Cardiac muscle cell (in vitro differentiated cells and primary cell): ENCODE data around the gene EFNA5. TPM values are rescaled to one million over a fixed set of nuclear protein-coding genes. Genes with fewer than 3 reads are reported as not detected.

Source experiments
- DNase-seq, 2 donors: peaks; one replicate each; pipeline versions ENCODE4 v3.0.0 to v3.0.0-alpha.2; 2010 to 2017; ENCODE audit warnings: low read depth in 1 of 2, low spot score in 1 of 2
- H3K27ac ChIP-seq: fragments of 200-600 bp; sonication (generic); 2 replicates; pipeline ENCODE4 v1.5.1; 2016
- H3K27me3 ChIP-seq: fragments of 200-600 bp; sonication (generic); 2 replicates; pipeline ENCODE4 v1.6.0; 2016; ENCODE audit warnings: control low read depth
- H3K36me3 ChIP-seq: fragments of 200-600 bp; sonication (generic); 2 replicates; pipeline ENCODE4 v1.5.1; 2016; ENCODE audit warnings: control low read depth
- H3K4me1 ChIP-seq: fragments of 200-600 bp; sonication (generic); 2 replicates; pipeline ENCODE4 v1.8.1; 2017; ENCODE audit warnings: low read depth, mild to moderate bottlenecking, mixed run types
- H3K4me3 ChIP-seq: fragments of 200-600 bp; sonication (generic); 2 replicates; pipeline ENCODE4 v1.5.1; 2016; ENCODE audit warnings: mild to moderate bottlenecking
- H3K9me3 ChIP-seq: fragments of 200-600 bp; sonication (generic); 2 replicates; pipeline ENCODE4 v1.5.1; 2017; ENCODE audit warnings: low read depth, mild to moderate bottlenecking, control low read depth
- CTCF ChIP-seq: IDR thresholded peaks from 2 replicates; pipeline ENCODE4 v1.5.1; 2012; ENCODE audit warnings: low read depth, mild to moderate bottlenecking, low read length
- polyA plus RNA-seq: library from polyadenylated mRNA; unstranded; fragments of >200 nt; fragmentation: Nextera tagmentation; extraction: Ambion mirVana; gene quantifications from 2 replicates; pipeline ENCODE4 v1.2.1, GENCODE V29; 2016
- total RNA-seq: library from RNA; depleted of rRNA; stranded (reverse); fragments of >200 nt; gene quantifications from 2 replicates; pipeline ENCODE4 v1.2.3, GENCODE V29; 2016

EFNA5 gene
- total and polyA plus RNA-seq, 2 experiments from 2014 or later = 4.5 to 12.0 TPM

- Histone ChIP-seq H3K9me3 (no peaks in the 10 kb centered on the region), H3K4me3 (no peak overlapping the region), H3K27me3 (no peaks in the 10 kb centered on the region), H3K36me3 (no peaks in the 10 kb centered on the region), H3K27ac (peak overlapping the region; percentile 81), H3K4me1 (peaks cover 54% of the 10 kb centered on the region)
- no peak for TF ChIP-seq CTCF
- DNase-seq = peak in 1 of 2 donors; percentile 50
Observed at GRCh38 chr5:107468276-107468675, 202.5 kb downstream of the EFNA5 start.

GRCh38 chr5:107467137-107467932, 203.4 kb downstream of the EFNA5 start:
- peak in 1 of 2 donors; percentile 56 for DNase-seq
- H3K4me1 ChIP-seq = peaks cover 54% of the 10 kb centered on the region
- TF ChIP-seq CTCF = no peak

GRCh38 chr5:107466233-107466769, 204.4 kb downstream of the EFNA5 start:
- Histone ChIP-seq H3K9me3 (no peaks in the 10 kb centered on the region), H3K4me3 (no peak overlapping the region), H3K4me1 (peaks cover 54% of the 10 kb centered on the region), H3K27ac (peak overlapping the region; percentile 81), H3K36me3 (no peaks in the 10 kb centered on the region), H3K27me3 (no peaks in the 10 kb centered on the region)
- no peak for TF ChIP-seq CTCF
- peak; percentile 19 to 93 for DNase-seq

More at GRCh38 chr5:107467137-107467932, 203.4 kb downstream of the EFNA5 start:
- Histone ChIP-seq H3K4me3 (no peak overlapping the region), H3K36me3 (no peaks in the 10 kb centered on the region), H3K9me3 (no peaks in the 10 kb centered on the region), H3K27me3 (no peaks in the 10 kb centered on the region), H3K27ac (peak overlapping the region; percentile 81)

GRCh38 chr5:107464876-107465275, 205.9 kb downstream of the EFNA5 start:
- no peak for TF ChIP-seq CTCF
- no peaks in the 10 kb centered on the region for H3K27me3 ChIP-seq
- H3K4me3 ChIP-seq = no peak overlapping the region
- H3K4me1 ChIP-seq = peaks cover 44% of the 10 kb centered on the region
- no peaks in the 10 kb centered on the region for H3K9me3 ChIP-seq
- no peak overlapping the region for H3K27ac ChIP-seq
- no peaks in the 10 kb centered on the region for H3K36me3 ChIP-seq
- no peak for DNase-seq

GRCh38 chr5:107464416-107464815, 206.3 kb downstream of the EFNA5 start:
- Histone ChIP-seq H3K27me3 (no peaks in the 10 kb centered on the region), H3K4me1 (peaks cover 39% of the 10 kb centered on the region), H3K27ac (no peak overlapping the region), H3K36me3 (no peaks in the 10 kb centered on the region), H3K9me3 (no peaks in the 10 kb centered on the region), H3K4me3 (no peak overlapping the region)
- no peak for TF ChIP-seq CTCF
- DNase-seq = no peak
